ENCODE measurements around the gene CDH13. TPM values are rescaled to one million over a fixed set of nuclear protein-coding genes. Genes with fewer than 3 reads are reported as not detected.

The CDH13 gene
- total and polyA plus RNA-seq, 2 of the 8 experiments (the other 6 are each of a cell fraction or from before 2014, with no cell fraction given), result 2.3 to 2.4 TPM

- no peak overlapping the region for H2BK5ac ChIP-seq (ENCODE audit: low read depth, low read length)
- no peak overlapping the region for H4K5ac ChIP-seq (ENCODE audit: insufficient read length, low read depth, low read length)
- H3K36me3 ChIP-seq (ENCODE audit: control insufficient read depth in 2 of 4, insufficient read depth in 4 of 4, low read length in 3 of 4), result no peaks in the 10 kb centered on the region
- no peak overlapping the region for H4K91ac ChIP-seq (replicated peaks; ENCODE audit: insufficient read length, low read length)
- H2BK120ac ChIP-seq (replicated peaks; ENCODE audit: low read depth, low read length), result no peak overlapping the region
- H3K9ac ChIP-seq (replicated peaks in 1 of 4; ENCODE audit: extremely low read depth in 1 of 4, low read depth in 3 of 4, low read length in 3 of 4), result no peak overlapping the region
- no peak overlapping the region for H2BK15ac ChIP-seq (ENCODE audit: low read length)
- H3K79me2 ChIP-seq (ENCODE audit: control insufficient read depth in 1 of 2, insufficient read depth in 2 of 2, low read length in 2 of 2), result no peaks in the 10 kb centered on the region
- no peak overlapping the region for H3K23ac ChIP-seq (ENCODE audit: insufficient read length)
- no peaks in the 10 kb centered on the region for H3K79me1 ChIP-seq (ENCODE audit: low read depth, low read length)
- H2AK5ac ChIP-seq (ENCODE audit: low read depth, low read length), result no peak overlapping the region
- no peaks in the 10 kb centered on the region for H3K9me3 ChIP-seq (ENCODE audit: insufficient read depth in 2 of 2, low read depth in 1 of 2, low read length in 1 of 2)
- H3K56ac ChIP-seq (replicated peaks; ENCODE audit: insufficient read length, low read depth, low read length), result no peak overlapping the region
- WGBS, 2 experiments (ENCODE audit: extremely low coverage in 1 of 2, insufficient coverage in 1 of 2, insufficient read length in 1 of 2, insufficient replicate concordance in 2 of 2, low coverage in 1 of 2, low lambda C conversion rate in 2 of 2, missing lambda C conversion rate in 1 of 2), result 85% methylated on average over 5 of the region's 5 CpGs; no CpG with 5 or more reads in 1 of the 2 experiments
- H3K4me1 ChIP-seq (replicated peaks in 1 of 4; ENCODE audit: control insufficient read depth in 3 of 4, insufficient read depth in 4 of 4, low read length in 3 of 4), result no peaks in the 10 kb centered on the region
- DNase-seq (ENCODE audit: low read depth in 1 of 2, low spot score in 2 of 2) (no peak), FAIRE-seq (no peak)
- no peak overlapping the region for H3K4me3 ChIP-seq (ENCODE audit: extremely low read depth in 1 of 4, insufficient read depth in 2 of 4, low read depth in 3 of 4, low read length in 4 of 4)
- H3K23me2 ChIP-seq (ENCODE audit: low read depth, low read length), result no peaks in the 10 kb centered on the region
- H4K20me1 ChIP-seq (replicated peaks in 1 of 2; ENCODE audit: control insufficient read depth in 1 of 2, insufficient read depth in 2 of 2, low read length in 2 of 2), result no peaks in the 10 kb centered on the region
- H2BK20ac ChIP-seq (ENCODE audit: low read length), result no peak overlapping the region
- H3K4me2 ChIP-seq (ENCODE audit: insufficient read depth in 1 of 2, low read depth in 2 of 2, low read length in 2 of 2), result no peak overlapping the region
- no peak overlapping the region for H2BK12ac ChIP-seq (ENCODE audit: low read depth, low read length)
- no peaks in the 10 kb centered on the region for H3K27me3 ChIP-seq (replicated peaks in 1 of 4; ENCODE audit: control insufficient read depth in 3 of 4, extremely low read depth in 1 of 4, insufficient read depth in 3 of 4, low read length in 3 of 4)
- H4K8ac ChIP-seq (ENCODE audit: extremely low read depth, insufficient read depth, low read length), result no peak overlapping the region
- H2AFZ ChIP-seq (ENCODE audit: low read length), result no peak overlapping the region
- H3K18ac ChIP-seq (ENCODE audit: extremely low read depth, low read length), result no peak overlapping the region
- TF ChIP-seq SIX5 (IDR thresholded peaks at IDR 0.05; ENCODE audit: low read depth, low read length), result no peak
- TF ChIP-seq KDM4A (IDR thresholded peaks at IDR 0.05; ENCODE audit: low read depth, low read length, severe bottlenecking), result no peak
- no peak for TF ChIP-seq CTBP2 (IDR thresholded peaks at IDR 0.05; ENCODE audit: borderline replicate concordance, insufficient read depth, insufficient read length, low read length)
- TF ChIP-seq SAP30 (IDR thresholded peaks at IDR 0.05; ENCODE audit: insufficient read depth, insufficient replicate concordance, low read length), result no peak
- no peak for TF ChIP-seq KDM1A (IDR thresholded peaks at IDR 0.05; ENCODE audit: borderline replicate concordance, low read length)
- no peak for TF ChIP-seq YY1 (IDR thresholded peaks at IDR 0.05; ENCODE audit: low read depth, low read length)
- no peak for TF ChIP-seq POLR2AphosphoS5 (IDR thresholded peaks at IDR 0.05; ENCODE audit: low read depth, low read length)
- TF ChIP-seq SP4 (IDR thresholded peaks at IDR 0.05; ENCODE audit: low read length), result no peak
- TF ChIP-seq CBX5 (IDR thresholded peaks at IDR 0.05; ENCODE audit: low read depth, low read length), result no peak
- no peak for TF ChIP-seq CHD1 (IDR thresholded peaks at IDR 0.05; ENCODE audit: low read depth, low read length)
- no peak for TF ChIP-seq GTF2F1 (IDR thresholded peaks at IDR 0.05; ENCODE audit: borderline replicate concordance, low read depth, low read length)
- no peak for TF ChIP-seq RXRA (IDR thresholded peaks at IDR 0.05; ENCODE audit: insufficient read depth, low read depth, low read length)
- no peak overlapping the region for H3K4ac ChIP-seq (replicated peaks; ENCODE audit: insufficient read length, low read depth, low read length)
- ChIA-PET CTCF (ENCODE audit: partially characterized antibody) (no interaction called here), POLR2A (ENCODE audit: partially characterized antibody) (no interaction called here)
- no peak overlapping the region for H3K14ac ChIP-seq (ENCODE audit: insufficient read length)
- no peak overlapping the region for H3K27ac ChIP-seq (ENCODE audit: low read depth, low read length)
Measured at GRCh38 chr16:83137894-83138293, 511.1 kb downstream of the CDH13 start.
